Measurements from ENCODE around the gene PSME2. TPM values are rescaled to one million over a fixed set of nuclear protein-coding genes. Genes with fewer than 3 reads are reported as not detected.

The PSME2 gene
- total and polyA plus RNA-seq, 10 of the 15 experiments (the other 5 are each of a cell fraction or from before 2014, with no cell fraction given), result 510 to 3,542 (median 913) TPM

DNA sequence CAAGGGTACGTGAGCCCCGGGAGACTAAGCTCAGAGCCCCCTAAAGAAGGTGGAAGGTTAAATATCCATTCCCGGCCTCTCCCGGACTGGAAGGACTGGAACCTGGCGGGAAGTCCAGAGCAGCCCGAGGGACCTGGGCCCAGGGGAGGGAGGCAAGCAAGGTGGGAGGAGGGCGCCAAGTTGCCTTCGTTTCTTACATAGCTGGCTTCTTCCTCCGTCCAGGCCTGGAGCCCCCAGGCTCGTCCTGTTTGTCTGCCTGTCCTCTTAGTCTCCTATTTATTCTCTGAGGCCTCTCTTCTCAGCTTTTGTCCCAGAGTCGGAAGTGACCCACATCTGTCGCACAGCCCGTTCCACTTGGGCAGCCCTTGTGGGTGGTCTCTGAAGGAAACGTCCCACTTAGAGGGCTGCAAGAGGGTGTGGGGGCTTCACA is 51.6 kb downstream of the PSME2 start:
- TF ChIP-seq TCF12 (IDR thresholded peaks at IDR 0.05; ENCODE audit: low read depth, low read length) (no peak), NFIC (IDR thresholded peaks at IDR 0.05; ENCODE audit: low read depth, low read length) (0 out of 2 replicates have a peak, but pooled peaks have one; percentile 49), RB1 (IDR thresholded peaks at IDR 0.05; ENCODE audit: borderline replicate concordance) (0 out of 2 replicates have a peak, but pooled peaks have one; percentile 7), TCF3 (IDR thresholded peaks at IDR 0.05; ENCODE audit: borderline replicate concordance, insufficient read depth, low read depth, low read length) (0 out of 2 replicates have a peak, but pooled peaks have one; percentile 7), FOXK2 (IDR thresholded peaks at IDR 0.05) (no peak)
- TF ChIP-seq, protein P1, sequence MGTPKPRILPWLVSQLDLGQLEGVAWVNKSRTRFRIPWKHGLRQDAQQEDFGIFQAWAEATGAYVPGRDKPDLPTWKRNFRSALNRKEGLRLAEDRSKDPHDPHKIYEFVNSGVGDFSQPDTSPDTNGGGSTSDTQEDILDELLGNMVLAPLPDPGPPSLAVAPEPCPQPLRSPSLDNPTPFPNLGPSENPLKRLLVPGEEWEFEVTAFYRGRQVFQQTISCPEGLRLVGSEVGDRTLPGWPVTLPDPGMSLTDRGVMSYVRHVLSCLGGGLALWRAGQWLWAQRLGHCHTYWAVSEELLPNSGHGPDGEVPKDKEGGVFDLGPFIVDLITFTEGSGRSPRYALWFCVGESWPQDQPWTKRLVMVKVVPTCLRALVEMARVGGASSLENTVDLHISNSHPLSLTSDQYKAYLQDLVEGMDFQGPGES (IDR thresholded peaks at IDR 0.05), result no peak
- TF ChIP-seq, protein P2, sequence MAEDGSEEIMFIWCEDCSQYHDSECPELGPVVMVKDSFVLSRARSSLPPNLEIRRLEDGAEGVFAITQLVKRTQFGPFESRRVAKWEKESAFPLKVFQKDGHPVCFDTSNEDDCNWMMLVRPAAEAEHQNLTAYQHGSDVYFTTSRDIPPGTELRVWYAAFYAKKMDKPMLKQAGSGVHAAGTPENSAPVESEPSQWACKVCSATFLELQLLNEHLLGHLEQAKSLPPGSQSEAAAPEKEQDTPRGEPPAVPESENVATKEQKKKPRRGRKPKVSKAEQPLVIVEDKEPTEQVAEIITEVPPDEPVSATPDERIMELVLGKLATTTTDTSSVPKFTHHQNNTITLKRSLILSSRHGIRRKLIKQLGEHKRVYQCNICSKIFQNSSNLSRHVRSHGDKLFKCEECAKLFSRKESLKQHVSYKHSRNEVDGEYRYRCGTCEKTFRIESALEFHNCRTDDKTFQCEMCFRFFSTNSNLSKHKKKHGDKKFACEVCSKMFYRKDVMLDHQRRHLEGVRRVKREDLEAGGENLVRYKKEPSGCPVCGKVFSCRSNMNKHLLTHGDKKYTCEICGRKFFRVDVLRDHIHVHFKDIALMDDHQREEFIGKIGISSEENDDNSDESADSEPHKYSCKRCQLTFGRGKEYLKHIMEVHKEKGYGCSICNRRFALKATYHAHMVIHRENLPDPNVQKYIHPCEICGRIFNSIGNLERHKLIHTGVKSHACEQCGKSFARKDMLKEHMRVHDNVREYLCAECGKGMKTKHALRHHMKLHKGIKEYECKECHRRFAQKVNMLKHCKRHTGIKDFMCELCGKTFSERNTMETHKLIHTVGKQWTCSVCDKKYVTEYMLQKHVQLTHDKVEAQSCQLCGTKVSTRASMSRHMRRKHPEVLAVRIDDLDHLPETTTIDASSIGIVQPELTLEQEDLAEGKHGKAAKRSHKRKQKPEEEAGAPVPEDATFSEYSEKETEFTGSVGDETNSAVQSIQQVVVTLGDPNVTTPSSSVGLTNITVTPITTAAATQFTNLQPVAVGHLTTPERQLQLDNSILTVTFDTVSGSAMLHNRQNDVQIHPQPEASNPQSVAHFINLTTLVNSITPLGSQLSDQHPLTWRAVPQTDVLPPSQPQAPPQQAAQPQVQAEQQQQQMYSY (CRISPR knock-in tag; IDR thresholded peaks at IDR 0.05), result no peak
- TF ChIP-seq, protein P3, sequence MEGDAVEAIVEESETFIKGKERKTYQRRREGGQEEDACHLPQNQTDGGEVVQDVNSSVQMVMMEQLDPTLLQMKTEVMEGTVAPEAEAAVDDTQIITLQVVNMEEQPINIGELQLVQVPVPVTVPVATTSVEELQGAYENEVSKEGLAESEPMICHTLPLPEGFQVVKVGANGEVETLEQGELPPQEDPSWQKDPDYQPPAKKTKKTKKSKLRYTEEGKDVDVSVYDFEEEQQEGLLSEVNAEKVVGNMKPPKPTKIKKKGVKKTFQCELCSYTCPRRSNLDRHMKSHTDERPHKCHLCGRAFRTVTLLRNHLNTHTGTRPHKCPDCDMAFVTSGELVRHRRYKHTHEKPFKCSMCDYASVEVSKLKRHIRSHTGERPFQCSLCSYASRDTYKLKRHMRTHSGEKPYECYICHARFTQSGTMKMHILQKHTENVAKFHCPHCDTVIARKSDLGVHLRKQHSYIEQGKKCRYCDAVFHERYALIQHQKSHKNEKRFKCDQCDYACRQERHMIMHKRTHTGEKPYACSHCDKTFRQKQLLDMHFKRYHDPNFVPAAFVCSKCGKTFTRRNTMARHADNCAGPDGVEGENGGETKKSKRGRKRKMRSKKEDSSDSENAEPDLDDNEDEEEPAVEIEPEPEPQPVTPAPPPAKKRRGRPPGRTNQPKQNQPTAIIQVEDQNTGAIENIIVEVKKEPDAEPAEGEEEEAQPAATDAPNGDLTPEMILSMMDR (IDR thresholded peaks at IDR 0.05 in 2 of 3, conservative IDR thresholded peaks at IDR 0.05 in 1 of 3; ENCODE audit: control insufficient read depth in 2 of 3, extremely low read depth in 1 of 3, insufficient read depth in 1 of 3, low read depth in 3 of 3, low read length in 3 of 3), result no peak
- Histone ChIP-seq H3K36me3 (ENCODE audit: control insufficient read depth in 2 of 2, insufficient read depth in 2 of 2, low read length in 1 of 2) (peaks cover 0 to 11% of the 10 kb centered on the region in 2 experiments; a peak in 2 of 4 replicates), H3K9me3 (replicated peaks; ENCODE audit: control insufficient read depth, insufficient read depth, low read length) (no peaks in the 10 kb centered on the region), H3K4me3 (peak overlapping the region; percentile 98), H3K27ac (ENCODE audit: control insufficient read depth, insufficient read depth) (peak overlapping the region; percentile 99), H3K4me2 (ENCODE audit: control insufficient read depth, insufficient read depth) (peak overlapping the region; percentile 64), H2AFZ (ENCODE audit: control insufficient read depth, low read depth, low read length) (peak overlapping the region; percentile 36; the same call in 1 of the 2 replicates), H4K20me1 (ENCODE audit: control insufficient read depth, insufficient read depth) (no peaks in the 10 kb centered on the region), H3K9ac (ENCODE audit: control insufficient read depth, insufficient read depth, low read length) (peak overlapping the region; percentile 100), H3K4me1 (ENCODE audit: control insufficient read depth, insufficient read depth, low read length) (0 out of 2 replicates have a peak, but pooled peaks cover 3% of the 10 kb centered on the region), H3K79me2 (ENCODE audit: control insufficient read depth, insufficient read depth, low read length) (peaks cover 24% of the 10 kb centered on the region), H3K27me3 (replicated peaks in 1 of 2; ENCODE audit: control insufficient read depth in 2 of 2, insufficient read depth in 2 of 2, low read length in 1 of 2) (no peaks in the 10 kb centered on the region)
- DNase-seq (ENCODE audit: low read depth, low spot score), result no peak
- 1% methylated on average over 14 of the region's 14 CpGs for WGBS (ENCODE audit: insufficient coverage, insufficient replicate concordance, low lambda C conversion rate, missing lambda C conversion rate)
- in situ Hi-C loops (cut with MboI) (loop anchor here (5.0 kb wide), 2 partner anchors 38 to 118 kb away; no protein-coding TSS in a partner anchor), intact Hi-C loops (cut with micrococcal nuclease; ENCODE audit: unreplicated experiment) (loop anchor here (1.0 to 5.0 kb wide), 3 partner anchors 19 to 202 kb away; partner anchors contain the start of genes DCAF11, DHRS1, IRF9 and NOP9)
- ChIA-PET POLR2A (interaction anchor here (1.0 to 6.8 kb wide), 14 partner anchors 10 to 148 kb away, joined by 3 to 90 read pairs (median 14); partner anchors contain the start of genes CARMIL3, DCAF11, EMC9 and IRF9), RAD21 (ENCODE audit: unreplicated experiment) (interaction anchor here (1.1 to 9.1 kb wide), 14 partner anchors 13 to 213 kb away, joined by 3 to 153 read pairs (median 6); partner anchors contain the start of genes CARMIL3, CIDEB, DCAF11 and IPO4), SMC1A (ENCODE audit: uncharacterized antibody, unreplicated experiment) (interaction anchor here (0.6 to 9.2 kb wide), 11 partner anchors 11 to 148 kb away, joined by 3 to 195 read pairs (median 7); partner anchors contain the start of genes DCAF11, IPO4, IRF9 and NRL), CTCF (interaction anchor here (0.7 to 11.2 kb wide), 11 partner anchors 9 to 506 kb away, joined by 3 to 294 read pairs (median 7); partner anchors contain the start of genes DCAF11, IRF9, NRL and PSME2)
- peak; percentile 1 for ATAC-seq
- no peak for FAIRE-seq
- TSS peak; percentile 89 for BruUV-seq (replicated peaks)
